H9 (cell line): ENCODE data around the gene TRPV6. TPM values are rescaled to one million over a fixed set of nuclear protein-coding genes. Genes with fewer than 3 reads are reported as not detected.

Experiments
- DNase-seq: peaks from one replicate; pipeline ENCODE4 v3.0.0-alpha.2; 2017
- H2AFZ ChIP-seq: one replicate; pipeline ENCODE4 v1.6.1; 2013; ENCODE audit warnings: mild to moderate bottlenecking, low read length, control low read depth, moderate library complexity
- H2AK5ac ChIP-seq: 2 replicates; pipeline ENCODE4 v1.6.1; 2013; ENCODE audit warnings: low read length, control low read depth, mixed read lengths; ENCODE audit not compliant: insufficient read length
- H2BK120ac ChIP-seq: one replicate; pipeline ENCODE4 v1.6.1; 2013; ENCODE audit warnings: low read depth, mild to moderate bottlenecking, low read length, control low read depth, inconsistent platforms; ENCODE audit not compliant: poor library complexity, severe bottlenecking
- H2BK12ac ChIP-seq: 2 replicates; pipeline ENCODE4 v1.6.1; 2013; ENCODE audit warnings: low read length, control low read depth, mixed read lengths, low read depth; ENCODE audit not compliant: insufficient read length
- H2BK15ac ChIP-seq: 2 replicates; pipeline ENCODE4 v1.6.1; 2013; ENCODE audit warnings: low read depth, low read length, control low read depth
- H2BK20ac ChIP-seq: one replicate; pipeline ENCODE4 v1.6.1; 2013; ENCODE audit warnings: low read depth, mild to moderate bottlenecking, low read length, control low read depth, inconsistent platforms; ENCODE audit not compliant: poor library complexity, severe bottlenecking
- H2BK5ac ChIP-seq: 2 replicates; pipeline ENCODE4 v1.6.1; 2013; ENCODE audit warnings: low read length, control low read depth, mixed read lengths; ENCODE audit not compliant: insufficient read length
- H3K14ac ChIP-seq: 2 replicates; pipeline ENCODE4 v1.6.1; 2013; ENCODE audit warnings: low read length, control low read depth; ENCODE audit not compliant: insufficient read depth
- H3K18ac ChIP-seq: 2 replicates; pipeline ENCODE4 v1.6.1; 2013; ENCODE audit warnings: low read depth, mild to moderate bottlenecking, mixed read lengths, low read length, control low read depth; ENCODE audit not compliant: insufficient read length
- H3K23ac ChIP-seq: 2 replicates; pipeline ENCODE4 v1.6.1; 2013; ENCODE audit warnings: low read length, control low read depth, mixed read lengths, low read depth; ENCODE audit not compliant: insufficient read length
- H3K23me2 ChIP-seq: 2 replicates; pipeline ENCODE4 v1.6.1; 2013; ENCODE audit warnings: low read depth, mild to moderate bottlenecking, mixed read lengths, low read length, control low read depth; ENCODE audit not compliant: insufficient read length, poor library complexity, severe bottlenecking
- H3K27ac ChIP-seq: 2 replicates; pipeline ENCODE4 v1.5.1; 2013; ENCODE audit warnings: low read length, control low read depth, mixed read lengths, low read depth; ENCODE audit not compliant: insufficient read length
- H3K27me3 ChIP-seq: 2 replicates; pipeline ENCODE4 v1.6.1; 2013; ENCODE audit warnings: low read length, control low read depth, inconsistent platforms; ENCODE audit not compliant: insufficient read depth
- H3K4ac ChIP-seq: 2 replicates; pipeline ENCODE4 v1.6.1; 2013; ENCODE audit warnings: low read depth, mild to moderate bottlenecking, control low read depth, inconsistent platforms, low read length, moderate library complexity
- H3K4me1 ChIP-seq: 2 replicates; pipeline ENCODE4 v1.6.1; 2013; ENCODE audit warnings: low read length, control low read depth, inconsistent platforms; ENCODE audit not compliant: insufficient read depth
- H3K4me2 ChIP-seq: 2 replicates; pipeline ENCODE4 v1.6.1; 2013; ENCODE audit warnings: low read length, control low read depth, mixed read lengths; ENCODE audit not compliant: insufficient read length, insufficient read depth
- H3K56ac ChIP-seq: 2 replicates; pipeline ENCODE4 v1.6.1; 2013; ENCODE audit warnings: low read depth, mild to moderate bottlenecking, mixed read lengths, low read length, control low read depth; ENCODE audit not compliant: insufficient read length
- H3K79me1 ChIP-seq: 2 replicates; pipeline ENCODE4 v1.6.1; 2013; ENCODE audit warnings: low read depth, mild to moderate bottlenecking, moderate library complexity, low read length, control low read depth, inconsistent platforms; ENCODE audit not compliant: insufficient read depth, poor library complexity, severe bottlenecking
- H3K79me2 ChIP-seq: 2 replicates; pipeline ENCODE4 v1.6.1; 2013; ENCODE audit warnings: low read length, control low read depth, inconsistent platforms; ENCODE audit not compliant: insufficient read depth
- H3K9ac ChIP-seq: 2 replicates; pipeline ENCODE4 v1.6.1; 2013; ENCODE audit warnings: low read length, control low read depth, mixed read lengths; ENCODE audit not compliant: insufficient read length; ENCODE audit errors: extremely low read depth
- H3K9me3 ChIP-seq: one replicate; pipeline ENCODE4 v1.6.1; 2013; ENCODE audit warnings: low read depth, low read length, inconsistent platforms; ENCODE audit not compliant: control insufficient read depth
- H3T11ph ChIP-seq: one replicate; pipeline ENCODE4 v1.6.1; 2013; ENCODE audit warnings: mild to moderate bottlenecking, low read length, control low read depth, inconsistent platforms
- H4K20me1 ChIP-seq: one replicate; pipeline ENCODE4 v1.6.1; 2013; ENCODE audit not compliant: control insufficient read depth, insufficient read length, insufficient read depth
- H4K5ac ChIP-seq: 2 replicates; pipeline ENCODE4 v1.6.1; 2013; ENCODE audit warnings: low read depth, mild to moderate bottlenecking, mixed read lengths, low read length, control low read depth; ENCODE audit not compliant: insufficient read length
- H4K8ac ChIP-seq: replicated peaks from 2 replicates; pipeline ENCODE4 v1.6.1; 2013; ENCODE audit warnings: low read length, control low read depth, mixed read lengths, low read depth; ENCODE audit not compliant: insufficient read length
- H4K91ac ChIP-seq: 2 replicates; pipeline ENCODE4 v1.6.1; 2013; ENCODE audit warnings: low read depth, mild to moderate bottlenecking, moderate library complexity, mixed read lengths, low read length, control low read depth; ENCODE audit not compliant: insufficient read length
- H3K27ac Mint-ChIP-seq, 3 experiments: 2 replicates in 2 of 3; 3 replicates in 1 of 3; pipeline ENCODE4 v1.8.0; 2020 to 2021; ENCODE audit warnings: mixed read lengths in 3 of 3, mild to moderate bottlenecking in 1 of 3, moderate library complexity in 1 of 3
- H3K27me3 Mint-ChIP-seq: 2 replicates; pipeline ENCODE4 v1.8.0; 2021; ENCODE audit warnings: low read depth, mild to moderate bottlenecking, moderate library complexity, mixed read lengths
- H3K36me3 Mint-ChIP-seq, 3 experiments: 2 replicates in 2 of 3; 3 replicates in 1 of 3; pipeline ENCODE4 v1.8.0; 2020 to 2021; ENCODE audit warnings: low read depth in 3 of 3, mixed read lengths in 3 of 3; ENCODE audit not compliant: insufficient read depth in 1 of 3
- H3K4me1 Mint-ChIP-seq, 2 experiments: 2 replicates each; pipeline ENCODE4 v1.8.0; 2020; ENCODE audit warnings: mixed read lengths in 2 of 2
- H3K4me3 Mint-ChIP-seq, 2 experiments: 2 replicates in 1 of 2; 3 replicates in 1 of 2; pipeline ENCODE4 v1.8.0; 2020 to 2021; ENCODE audit warnings: mild to moderate bottlenecking in 2 of 2, mixed read lengths in 2 of 2, moderate library complexity in 1 of 2
- H3K9me3 Mint-ChIP-seq, 2 experiments: 2 replicates in 1 of 2; 3 replicates in 1 of 2; pipeline ENCODE4 v1.8.0; 2020; ENCODE audit warnings: mild to moderate bottlenecking in 2 of 2, mixed read lengths in 2 of 2, moderate library complexity in 1 of 2
- CTCF ChIP-seq: fragments of 200-600 bp; sonication (generic); conservative IDR thresholded peaks from 3 replicates; pipeline ENCODE4 v1.8.0; 2021; ENCODE audit warnings: antibody characterized with exemption, mild to moderate bottlenecking
- WGBS: extraction: QIAGEN DNeasy Blood & Tissue Kit; methylation state at CpG from one replicate; pipeline ENCODE4 v1.1.7; 2013; ENCODE audit warnings: missing lambda C conversion rate, low lambda C conversion rate, mixed read lengths; ENCODE audit not compliant: insufficient read length; ENCODE audit errors: extremely low coverage; 5-methylcytosine and 5-hydroxymethylcytosine counted together
- total RNA-seq: library from RNA; stranded (reverse); gene quantifications from 2 replicates; pipeline ENCODE4 v1.2.1, GENCODE V29; 2021

TRPV6 gene
- total RNA-seq, 1 experiment from 2014 or later, result 0.61 TPM

- WGBS, result no CpG with 5 or more reads among the region's 4 CpGs
- Histone ChIP-seq H3K9me3 (no peaks in the 10 kb centered on the region), H3K23me2 (no peaks in the 10 kb centered on the region), H4K91ac (no peak overlapping the region), H4K8ac (no peak overlapping the region), H2BK15ac (no peak overlapping the region), H3K79me1 (no peaks in the 10 kb centered on the region), H3K4me1 (peaks cover 5% of the 10 kb centered on the region), H3K23ac (no peak overlapping the region), H3K4ac (no peak overlapping the region), H3K56ac (no peak overlapping the region), H3K14ac (no peak overlapping the region), H2AK5ac (no peak overlapping the region), H2BK5ac (no peak overlapping the region), H2BK120ac (no peak overlapping the region), H4K20me1 (no peaks in the 10 kb centered on the region), H4K5ac (no peak overlapping the region), H3K79me2 (no peaks in the 10 kb centered on the region), H3K27ac (no peak overlapping the region), H3K4me2 (no peak overlapping the region), H2BK20ac (no peak overlapping the region), H3K18ac (no peak overlapping the region), H3T11ph (no peak overlapping the region), H3K9ac (no peak overlapping the region), H2AFZ (no peak overlapping the region), H3K27me3 (no peaks in the 10 kb centered on the region), H2BK12ac (no peak overlapping the region)
- no peak for DNase-seq
- peaks cover 24 to 33% of the 10 kb centered on the region in 2 experiments for H3K4me1 Mint-ChIP-seq
- peaks cover 4% of the 10 kb centered on the region; the same call in 1 of the 2 replicates for H3K27me3 Mint-ChIP-seq
- TF ChIP-seq CTCF, result no peak
- H3K4me3 Mint-ChIP-seq, result no peak overlapping the region
- H3K9me3 Mint-ChIP-seq, result no peaks in the 10 kb centered on the region
- H3K36me3 Mint-ChIP-seq, result peaks cover 0 to 18% (median 5%) of the 10 kb centered on the region in 3 experiments; a peak in 5 of 7 replicates
- H3K27ac Mint-ChIP-seq, result no peak overlapping the region
Measured at GRCh38 chr7:142867097-142867378, 18.5 kb downstream of the TRPV6 start.
